ENCODE data around the gene BMP7.

The BMP7 gene

GRCh38 chr20:57251344-57251743 lies 15.1 kb downstream of the BMP7 start:
- no peak for TF ChIP-seq BACH2 (CRISPR knock-in tag; IDR thresholded peaks at IDR 0.05; ENCODE audit: borderline replicate concordance)
- TF ChIP-seq PPARA (CRISPR knock-in tag; IDR thresholded peaks at IDR 0.05; ENCODE audit: borderline replicate concordance): no peak
- TF ChIP-seq OSR1 (CRISPR knock-in tag; IDR thresholded peaks at IDR 0.05): no peak
- no peak for TF ChIP-seq ZNF8 (CRISPR knock-in tag; IDR thresholded peaks at IDR 0.05)
- no peak for TF ChIP-seq ISL1 (CRISPR knock-in tag; IDR thresholded peaks at IDR 0.05)
- no peak for TF ChIP-seq RARB (CRISPR knock-in tag; IDR thresholded peaks at IDR 0.05)
- no peak for TF ChIP-seq TCF4 (CRISPR knock-in tag; IDR thresholded peaks at IDR 0.05; ENCODE audit: borderline replicate concordance)
- ATAC-seq: no peak

GRCh38 chr20:57250607-57251343 lies 15.7 kb downstream of the BMP7 start:
- no peak for TF ChIP-seq TSHZ2 (CRISPR knock-in tag; IDR thresholded peaks at IDR 0.05)
- TF ChIP-seq ZNF8 (CRISPR knock-in tag; IDR thresholded peaks at IDR 0.05): no peak
- TF ChIP-seq CREB5 (CRISPR knock-in tag; IDR thresholded peaks at IDR 0.05; ENCODE audit: low read depth): no peak
- no peak for TF ChIP-seq OSR1 (CRISPR knock-in tag; IDR thresholded peaks at IDR 0.05)
- no peak for TF ChIP-seq TCF4 (CRISPR knock-in tag; IDR thresholded peaks at IDR 0.05; ENCODE audit: borderline replicate concordance)
- no peak for TF ChIP-seq PATZ1 (CRISPR knock-in tag; IDR thresholded peaks at IDR 0.05; ENCODE audit: borderline replicate concordance)
- no peak for TF ChIP-seq SNAI2 (CRISPR knock-in tag; IDR thresholded peaks at IDR 0.05)
- TF ChIP-seq GLIS3 (CRISPR knock-in tag; IDR thresholded peaks at IDR 0.05): no peak
- TF ChIP-seq ARNTL (CRISPR knock-in tag; IDR thresholded peaks at IDR 0.05; ENCODE audit: borderline replicate concordance, low read depth): no peak
- no peak for TF ChIP-seq PPARA (CRISPR knock-in tag; IDR thresholded peaks at IDR 0.05; ENCODE audit: borderline replicate concordance)
- TF ChIP-seq CSRNP3 (CRISPR knock-in tag; IDR thresholded peaks at IDR 0.05): no peak
- no peak for TF ChIP-seq ZNF70 (CRISPR knock-in tag; IDR thresholded peaks at IDR 0.05)
- no peak for TF ChIP-seq TOX (CRISPR knock-in tag; IDR thresholded peaks at IDR 0.05; ENCODE audit: borderline replicate concordance)
- no peak for TF ChIP-seq BACH2 (CRISPR knock-in tag; IDR thresholded peaks at IDR 0.05; ENCODE audit: borderline replicate concordance)
- TF ChIP-seq ZFP30 (CRISPR knock-in tag; IDR thresholded peaks at IDR 0.05): no peak
- no peak for TF ChIP-seq ZC3H10 (CRISPR knock-in tag; IDR thresholded peaks at IDR 0.05)
- TF ChIP-seq ZFP3 (CRISPR knock-in tag; IDR thresholded peaks at IDR 0.05): no peak
- TF ChIP-seq POU6F1 (CRISPR knock-in tag; IDR thresholded peaks at IDR 0.05; ENCODE audit: borderline replicate concordance, low read depth): no peak
- no peak for TF ChIP-seq CSDC2 (CRISPR knock-in tag; IDR thresholded peaks at IDR 0.05)
- ATAC-seq: no peak

GRCh38 chr20:57249772-57250171 lies 16.7 kb downstream of the BMP7 start:
- no peak for TF ChIP-seq ESRRG (CRISPR knock-in tag; IDR thresholded peaks at IDR 0.05)
- no peak for TF ChIP-seq SNAI2 (CRISPR knock-in tag; IDR thresholded peaks at IDR 0.05)
- TF ChIP-seq OSR1 (CRISPR knock-in tag; IDR thresholded peaks at IDR 0.05): no peak
- TF ChIP-seq PPARA (CRISPR knock-in tag; IDR thresholded peaks at IDR 0.05; ENCODE audit: borderline replicate concordance): no peak
- TF ChIP-seq ZFP30 (CRISPR knock-in tag; IDR thresholded peaks at IDR 0.05): no peak
- TF ChIP-seq ZNF70 (CRISPR knock-in tag; IDR thresholded peaks at IDR 0.05): no peak
- ATAC-seq: no peak
